BJ (cell line): ENCODE measurements around the gene GABBR2. TPM values are rescaled to one million over a fixed set of nuclear protein-coding genes. Genes with fewer than 3 reads are reported as not detected.

ENCODE experiments used
- CTCF ChIA-PET: fragments of 350-600 bp; formaldehyde crosslinking; extraction: SDS; loops from one replicate; lab custom pipeline; 2021; ENCODE audit warnings: antibody characterized with exemption, inconsistent platforms; lab: Yijun Ruan, JAX
- POLR2A ChIA-PET: fragments of 300-600 bp; sonication (Branson Sonifier 250); formaldehyde crosslinking; extraction: SDS; loops from one replicate; lab custom pipeline; 2021; ENCODE audit warnings: antibody characterized with exemption; lab: Charles Lee
- DNase-seq: peaks from one replicate; pipeline ENCODE4 v3.0.0-alpha.2; 2011; ENCODE audit warnings: low read depth
- H3K27me3 ChIP-seq: 2 replicates; pipeline ENCODE4 v1.6.0; 2011; ENCODE audit warnings: low read length; ENCODE audit not compliant: control insufficient read depth, insufficient read depth
- H3K36me3 ChIP-seq: 2 replicates; pipeline ENCODE4 v1.5.1; 2011; ENCODE audit warnings: low read length; ENCODE audit not compliant: control insufficient read depth, insufficient read depth
- H3K4me3 ChIP-seq: 2 replicates; pipeline ENCODE4 v1.5.1; 2011; ENCODE audit warnings: low read depth, mild to moderate bottlenecking, control low read depth, low read length
- polyA plus RNA-seq: library from polyadenylated mRNA; depleted of rRNA; stranded (reverse); fragments of >200 nt; gene quantifications from 2 replicates; pipeline ENCODE4 v1.2.3, GENCODE V29; 2011
- TF ChIP-seq, protein P1 (sequence below): IDR thresholded peaks from 2 replicates; pipeline ENCODE4 v1.5.1; 2011; ENCODE audit warnings: low read depth, mild to moderate bottlenecking, control low read depth, inconsistent platforms, low read length, moderate library complexity; ENCODE audit not compliant: insufficient read depth

Gene GABBR2
- polyA plus RNA-seq, 1 experiment: 1.6 TPM

DNA sequence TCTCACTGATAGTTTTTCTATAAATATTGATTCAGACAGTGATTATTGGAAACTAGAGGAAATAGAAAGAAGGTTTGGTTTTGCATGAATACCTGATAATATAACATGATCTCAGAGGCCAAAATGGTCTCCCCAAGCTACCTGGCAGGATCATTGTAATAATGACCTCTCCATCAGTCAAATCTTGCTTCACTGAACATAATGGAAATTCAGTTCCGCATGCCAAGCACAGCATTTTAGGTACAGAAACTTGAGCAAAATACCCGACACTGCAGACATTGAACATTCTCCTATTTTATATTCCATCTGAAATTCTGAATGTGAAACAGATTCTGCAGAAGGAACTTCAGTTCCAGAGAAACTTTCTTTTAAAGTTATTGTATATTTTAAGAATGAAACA is 444.2 kb downstream of the GABBR2 start:
- no peak overlapping the region for H3K4me3 ChIP-seq
- ChIA-PET POLR2A (no interaction called here), CTCF (interaction anchor here (0.7 to 3.1 kb wide), 16 partner anchors 9 to 341 kb away, joined by 3 to 55 read pairs (median 5); partner anchors contain the start of genes NANS and TBC1D2)
- no peaks in the 10 kb centered on the region for H3K27me3 ChIP-seq
- TF ChIP-seq, protein P1, sequence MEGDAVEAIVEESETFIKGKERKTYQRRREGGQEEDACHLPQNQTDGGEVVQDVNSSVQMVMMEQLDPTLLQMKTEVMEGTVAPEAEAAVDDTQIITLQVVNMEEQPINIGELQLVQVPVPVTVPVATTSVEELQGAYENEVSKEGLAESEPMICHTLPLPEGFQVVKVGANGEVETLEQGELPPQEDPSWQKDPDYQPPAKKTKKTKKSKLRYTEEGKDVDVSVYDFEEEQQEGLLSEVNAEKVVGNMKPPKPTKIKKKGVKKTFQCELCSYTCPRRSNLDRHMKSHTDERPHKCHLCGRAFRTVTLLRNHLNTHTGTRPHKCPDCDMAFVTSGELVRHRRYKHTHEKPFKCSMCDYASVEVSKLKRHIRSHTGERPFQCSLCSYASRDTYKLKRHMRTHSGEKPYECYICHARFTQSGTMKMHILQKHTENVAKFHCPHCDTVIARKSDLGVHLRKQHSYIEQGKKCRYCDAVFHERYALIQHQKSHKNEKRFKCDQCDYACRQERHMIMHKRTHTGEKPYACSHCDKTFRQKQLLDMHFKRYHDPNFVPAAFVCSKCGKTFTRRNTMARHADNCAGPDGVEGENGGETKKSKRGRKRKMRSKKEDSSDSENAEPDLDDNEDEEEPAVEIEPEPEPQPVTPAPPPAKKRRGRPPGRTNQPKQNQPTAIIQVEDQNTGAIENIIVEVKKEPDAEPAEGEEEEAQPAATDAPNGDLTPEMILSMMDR: no peak
- no peaks in the 10 kb centered on the region for H3K36me3 ChIP-seq
- DNase-seq: no peak

GRCh38 chr9:98263482-98264357 is 445.0 kb downstream of the GABBR2 start:
- CTCF ChIA-PET: interaction anchor here (0.7 to 3.1 kb wide), 30 partner anchors 8 to 342 kb away, joined by 3 to 55 read pairs (median 5); partner anchors contain the start of genes ANP32B, CORO2A, NANS and TBC1D2

DNA sequence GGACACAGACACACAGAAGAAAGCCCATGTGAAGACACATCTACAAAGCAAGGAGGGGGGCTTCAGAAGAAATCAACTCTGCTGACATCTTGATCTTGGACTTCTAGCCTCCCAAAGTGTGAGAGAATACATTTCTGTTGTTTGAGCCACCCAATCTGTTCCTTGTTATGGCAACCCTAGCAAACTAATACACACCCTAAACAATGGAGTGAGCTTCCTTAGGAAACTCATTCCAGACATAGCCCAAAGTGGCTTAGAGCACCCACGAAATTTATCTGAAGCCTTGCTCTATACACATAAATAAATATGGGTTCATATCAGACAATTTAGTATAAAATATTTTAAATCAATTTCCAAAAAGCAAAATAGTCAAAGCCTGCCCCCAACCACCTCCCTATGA is 445.7 kb downstream of the GABBR2 start:
- no peak overlapping the region for H3K4me3 ChIP-seq
- TF ChIP-seq, protein P1: no peak
- H3K27me3 ChIP-seq: no peaks in the 10 kb centered on the region
- DNase-seq: no peak
- ChIA-PET CTCF (interaction anchor here (0.9 to 3.1 kb wide), 24 partner anchors 10 to 341 kb away, joined by 3 to 55 read pairs (median 5); partner anchors contain the start of genes ANP32B, CORO2A and TRMO), POLR2A (no interaction called here)
- H3K36me3 ChIP-seq: no peaks in the 10 kb centered on the region

More at GRCh38 chr9:98263482-98264357, 445.0 kb downstream of the GABBR2 start:
- Histone ChIP-seq H3K27me3 (no peaks in the 10 kb centered on the region), H3K36me3 (no peaks in the 10 kb centered on the region), H3K4me3 (no peak overlapping the region)
- TF ChIP-seq, protein P1: peak; percentile 95
- POLR2A ChIA-PET: no interaction called here
- DNase-seq: no peak

DNA sequence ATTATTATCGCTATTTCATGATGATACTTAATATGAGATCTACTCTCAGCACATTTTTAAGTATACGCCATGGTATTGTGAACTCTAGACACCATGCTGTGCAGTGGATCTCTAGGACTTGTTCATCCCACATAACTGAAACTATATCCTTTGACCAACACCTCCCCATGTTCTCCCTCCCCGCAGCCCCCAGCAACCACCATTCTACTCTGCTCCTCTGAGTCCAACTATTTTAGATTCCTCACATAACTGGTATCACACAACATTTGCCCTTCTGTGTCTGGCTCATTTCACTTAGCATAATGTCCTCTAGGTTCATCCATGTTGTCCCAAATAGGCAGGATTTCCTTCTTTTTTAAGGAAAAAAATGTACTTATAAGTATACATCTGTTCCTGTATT is 446.7 kb downstream of the GABBR2 start:
- DNase-seq: no peak
- no peaks in the 10 kb centered on the region for H3K27me3 ChIP-seq
- ChIA-PET CTCF (interaction anchor here (0.6 to 3.1 kb wide), 8 partner anchors 9 to 340 kb away, joined by 3 to 55 read pairs (median 6); partner anchors contain the start of gene TRMO), POLR2A (no interaction called here)
- no peaks in the 10 kb centered on the region for H3K36me3 ChIP-seq
- TF ChIP-seq, protein P1: no peak
- no peak overlapping the region for H3K4me3 ChIP-seq

DNA sequence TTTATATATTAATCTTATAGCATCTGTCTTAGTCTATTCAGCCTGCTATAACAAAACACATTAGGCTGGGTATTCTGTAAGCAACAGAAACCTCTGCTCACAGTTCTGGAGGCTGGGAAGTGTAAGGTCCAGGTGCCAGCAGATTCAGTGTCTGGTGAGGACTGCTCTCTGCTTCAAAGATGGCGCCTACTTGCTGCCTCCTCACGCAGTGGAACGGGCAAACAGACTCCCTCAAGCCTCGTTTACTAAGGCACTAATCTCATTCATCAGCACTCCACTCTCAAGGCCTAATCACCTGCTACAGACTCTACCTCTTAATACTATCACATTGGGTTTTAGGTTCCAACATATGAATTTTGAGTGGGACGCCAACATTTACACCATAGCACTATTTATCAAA is 448.1 kb downstream of the GABBR2 start:
- ChIA-PET CTCF (interaction anchor here (2.1 kb wide), 1 partner anchor 54 kb away, joined by 12 read pairs; no protein-coding TSS in a partner anchor), POLR2A (no interaction called here)
- no peaks in the 10 kb centered on the region for H3K27me3 ChIP-seq
- H3K4me3 ChIP-seq: no peak overlapping the region
- TF ChIP-seq, protein P1: no peak
- DNase-seq: no peak
- no peaks in the 10 kb centered on the region for H3K36me3 ChIP-seq
